Measurements from ENCODE around the gene KIF1C.
"Not testable (repeated sequence)": the region's sequence is repeated elsewhere in the genome, so short reads cannot be mapped to it uniquely, and the experiment has no call there.

The KIF1C gene

GRCh38 chr17:5045496-5045895, 47.7 kb downstream of the KIF1C start:
- no peak for DNase-seq (ENCODE audit: low spot score)

- no peak for DNase-seq (ENCODE audit: low spot score)
Observed at GRCh38 chr17:5047446-5047845, 49.7 kb downstream of the KIF1C start.

- no peak for DNase-seq (ENCODE audit: low spot score)
Observed at GRCh38 chr17:5049314-5049841, 51.6 kb downstream of the KIF1C start.

- DNase-seq (ENCODE audit: low spot score), result no peak
Observed at GRCh38 chr17:5050278-5050677, 52.5 kb downstream of the KIF1C start.

- no peak for DNase-seq (ENCODE audit: low spot score)
Observed at GRCh38 chr17:5055543-5055942, 57.8 kb downstream of the KIF1C start.

DNA sequence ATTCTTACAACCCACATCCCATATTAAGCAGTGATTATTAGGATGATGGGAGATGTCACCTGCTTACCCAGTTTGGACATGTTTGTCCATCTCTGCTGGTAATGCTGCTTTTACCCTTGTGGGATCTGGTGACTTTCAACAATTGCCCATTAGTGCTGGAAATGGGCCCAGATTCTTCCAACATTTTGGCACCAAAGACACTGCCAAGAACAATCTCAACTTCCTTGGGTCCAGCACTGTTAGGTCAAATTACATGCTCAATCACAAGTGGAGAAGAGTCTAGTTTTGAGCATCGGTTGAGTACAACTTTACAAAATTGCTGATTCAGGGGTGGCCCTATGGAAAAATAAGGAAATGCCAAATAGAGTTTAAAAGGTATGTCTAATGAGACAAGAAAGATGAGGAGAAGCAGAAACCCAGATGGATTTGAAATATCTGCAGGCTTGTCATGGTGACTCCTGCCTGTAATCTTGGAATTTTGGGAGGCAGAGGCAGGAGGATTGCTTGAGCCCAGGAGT, 67.5 kb downstream of the KIF1C start:
- DNase-seq (ENCODE audit: low spot score), result no peak

- DNase-seq (ENCODE audit: low spot score), result no peak
Observed at GRCh38 chr17:5068236-5068635, 70.5 kb downstream of the KIF1C start.

DNA sequence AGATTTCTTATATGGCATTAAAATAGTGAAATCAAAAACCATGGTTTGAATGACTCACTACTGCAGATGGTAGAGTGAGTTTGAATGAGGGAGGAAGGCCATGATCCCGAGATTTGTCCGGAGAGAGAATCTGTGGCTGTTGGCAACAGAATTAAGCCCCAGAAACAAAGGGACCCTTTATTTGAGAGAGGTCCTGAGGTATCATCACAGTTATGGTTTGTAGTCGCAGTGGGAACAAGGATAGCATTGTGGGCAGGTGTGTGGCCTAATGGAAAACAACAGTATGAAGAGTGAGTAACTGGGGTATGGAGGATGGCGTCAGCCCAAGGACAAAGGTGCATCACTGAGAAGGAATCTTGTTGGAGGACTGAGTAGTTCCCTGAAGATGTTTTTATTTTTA, 72.0 kb downstream of the KIF1C start:
- DNase-seq (ENCODE audit: low spot score), result no peak

GRCh38 chr17:5075472-5075871, 77.7 kb downstream of the KIF1C start:
- DNase-seq (ENCODE audit: low spot score), result not testable (repeated sequence)

GRCh38 chr17:5077275-5077674, 79.5 kb downstream of the KIF1C start:
- not testable (repeated sequence) for DNase-seq (ENCODE audit: low spot score)

DNA sequence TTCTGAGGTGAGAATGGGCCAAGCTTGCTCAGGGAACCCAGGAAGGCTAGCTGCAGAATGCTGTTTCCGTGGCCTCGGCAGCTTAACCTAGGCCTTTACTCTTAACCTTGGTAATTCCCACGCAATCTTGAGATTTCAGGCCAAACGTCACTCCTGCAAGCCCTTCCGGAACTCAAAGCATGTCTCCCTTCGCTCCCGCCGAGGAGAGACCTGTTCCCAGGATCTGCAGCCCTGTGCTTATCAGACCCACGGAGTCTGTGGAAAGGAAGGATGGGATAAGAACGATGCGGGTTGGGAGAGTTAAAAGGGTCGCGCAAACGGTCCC, 80.0 kb downstream of the KIF1C start:
- no peak for DNase-seq (ENCODE audit: low spot score)

Measured in GM03348 (cell line).